Measurements from ENCODE around the gene TAL1.

Gene TAL1

DNA sequence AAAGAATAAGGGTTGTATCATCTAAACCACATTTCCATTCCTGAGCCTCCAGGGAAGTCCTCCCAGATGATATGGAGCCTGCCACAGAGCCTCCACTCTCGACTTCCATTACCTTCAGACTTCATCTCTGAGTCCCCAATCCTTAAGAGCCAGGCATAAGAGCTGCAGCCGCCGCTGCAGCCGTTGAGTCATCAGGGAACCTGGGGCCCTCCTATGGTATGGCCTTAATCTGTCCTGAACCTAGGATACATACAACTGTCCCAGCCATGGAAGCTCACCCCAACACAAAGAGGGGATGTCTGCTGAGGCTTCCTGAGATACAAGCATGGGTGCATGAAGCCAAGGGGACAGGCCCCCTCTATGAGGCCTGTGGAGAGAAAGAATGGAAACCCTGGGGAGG lies 16.3 kb downstream of the TAL1 start:
- TF ChIP-seq, protein P1, sequence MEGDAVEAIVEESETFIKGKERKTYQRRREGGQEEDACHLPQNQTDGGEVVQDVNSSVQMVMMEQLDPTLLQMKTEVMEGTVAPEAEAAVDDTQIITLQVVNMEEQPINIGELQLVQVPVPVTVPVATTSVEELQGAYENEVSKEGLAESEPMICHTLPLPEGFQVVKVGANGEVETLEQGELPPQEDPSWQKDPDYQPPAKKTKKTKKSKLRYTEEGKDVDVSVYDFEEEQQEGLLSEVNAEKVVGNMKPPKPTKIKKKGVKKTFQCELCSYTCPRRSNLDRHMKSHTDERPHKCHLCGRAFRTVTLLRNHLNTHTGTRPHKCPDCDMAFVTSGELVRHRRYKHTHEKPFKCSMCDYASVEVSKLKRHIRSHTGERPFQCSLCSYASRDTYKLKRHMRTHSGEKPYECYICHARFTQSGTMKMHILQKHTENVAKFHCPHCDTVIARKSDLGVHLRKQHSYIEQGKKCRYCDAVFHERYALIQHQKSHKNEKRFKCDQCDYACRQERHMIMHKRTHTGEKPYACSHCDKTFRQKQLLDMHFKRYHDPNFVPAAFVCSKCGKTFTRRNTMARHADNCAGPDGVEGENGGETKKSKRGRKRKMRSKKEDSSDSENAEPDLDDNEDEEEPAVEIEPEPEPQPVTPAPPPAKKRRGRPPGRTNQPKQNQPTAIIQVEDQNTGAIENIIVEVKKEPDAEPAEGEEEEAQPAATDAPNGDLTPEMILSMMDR (IDR thresholded peaks at IDR 0.05; ENCODE audit: low read depth, low read length) = no peak
- DNase-seq (ENCODE audit: extremely low read depth, low read depth) = no peak

DNA sequence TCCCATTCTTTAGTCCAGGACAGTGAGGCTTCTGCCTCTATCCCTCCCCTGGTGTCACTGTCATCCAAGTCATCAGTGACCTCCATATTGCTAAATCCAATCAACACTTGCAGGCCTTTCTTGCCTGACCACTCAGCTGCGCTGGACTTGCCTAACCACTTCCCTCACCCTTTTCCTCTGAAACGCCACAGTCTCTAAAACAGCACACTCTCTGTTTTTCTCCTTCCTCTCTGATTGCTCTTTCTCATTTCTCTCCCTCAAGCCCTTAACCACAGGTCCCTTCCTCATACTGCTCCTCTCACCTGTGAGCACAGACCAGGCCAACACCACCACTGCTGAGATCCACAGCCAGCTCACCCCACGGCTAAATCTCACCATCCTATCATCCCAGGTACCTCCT lies 17.5 kb downstream of the TAL1 start:
- DNase-seq (ENCODE audit: extremely low read depth, low read depth) = no peak
- TF ChIP-seq, protein P1 (IDR thresholded peaks at IDR 0.05; ENCODE audit: low read depth, low read length) = no peak

DNA sequence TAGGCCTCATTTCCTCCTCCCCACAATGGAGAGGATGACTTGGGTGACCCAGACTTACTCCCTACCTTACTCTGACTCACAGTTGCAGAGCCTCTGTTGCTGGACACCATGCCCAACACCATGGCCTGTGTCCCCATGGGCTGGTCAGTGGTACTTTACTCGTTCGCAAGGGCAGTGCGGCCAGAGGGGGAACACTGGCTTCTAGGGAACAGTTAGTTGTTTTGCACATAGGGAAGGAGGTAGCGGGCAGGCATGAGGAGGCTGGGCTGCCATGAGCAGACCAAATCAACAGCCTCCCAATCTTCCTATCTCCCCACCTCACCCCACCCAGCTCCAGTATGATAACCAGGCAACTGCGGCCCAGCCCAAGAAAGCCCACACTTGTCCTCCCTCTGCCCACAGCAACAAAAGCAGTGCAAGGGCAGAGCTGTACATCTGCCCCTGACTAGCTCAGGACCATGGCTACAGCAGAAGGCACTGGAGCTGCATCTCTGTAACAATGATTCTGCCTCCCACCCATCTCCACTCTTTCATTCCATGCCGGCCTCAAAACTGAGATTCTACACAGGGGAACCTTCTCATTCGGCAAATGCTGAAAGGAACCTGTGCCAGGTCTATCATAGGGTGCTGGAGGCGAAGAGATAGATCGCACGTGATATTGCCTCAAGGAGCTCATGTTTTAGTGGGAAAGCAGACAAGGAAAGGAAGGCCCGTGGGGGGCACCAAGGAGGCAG lies 18.6 kb downstream of the TAL1 start:
- no peak for DNase-seq (ENCODE audit: extremely low read depth, low read depth)
- TF ChIP-seq, protein P1 (IDR thresholded peaks at IDR 0.05; ENCODE audit: low read depth, low read length) = no peak

DNA sequence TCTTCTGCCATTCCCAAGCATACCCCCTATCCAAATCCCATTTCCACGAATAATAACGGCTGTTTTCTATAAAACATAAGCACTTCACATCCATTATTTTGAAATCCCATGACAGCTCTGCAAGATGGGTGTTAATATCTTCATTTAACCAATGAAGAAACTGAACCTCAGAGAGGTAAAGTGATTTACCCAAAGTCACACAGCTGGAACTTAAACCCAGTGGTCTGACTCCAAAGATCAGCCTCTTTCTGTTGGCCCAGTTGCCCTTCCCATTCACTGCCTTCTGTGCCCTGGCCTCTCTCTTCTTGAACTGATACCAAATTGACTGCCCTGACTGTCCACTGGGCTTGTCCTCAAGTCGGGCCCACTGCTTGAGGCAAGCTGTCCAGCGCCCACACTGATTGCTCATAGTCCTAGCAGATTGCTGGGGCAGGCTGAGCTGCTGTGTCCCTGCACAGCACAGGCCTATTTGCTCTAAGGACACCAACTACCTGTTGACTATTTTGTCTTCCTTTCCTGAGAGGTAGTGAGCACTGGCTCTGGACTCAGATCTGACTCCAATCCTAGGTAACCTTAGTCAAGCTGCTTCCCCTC lies 19.3 kb downstream of the TAL1 start:
- no peak for DNase-seq (ENCODE audit: extremely low read depth, low read depth)
- TF ChIP-seq, protein P1 (IDR thresholded peaks at IDR 0.05; ENCODE audit: low read depth, low read length) = no peak

DNA sequence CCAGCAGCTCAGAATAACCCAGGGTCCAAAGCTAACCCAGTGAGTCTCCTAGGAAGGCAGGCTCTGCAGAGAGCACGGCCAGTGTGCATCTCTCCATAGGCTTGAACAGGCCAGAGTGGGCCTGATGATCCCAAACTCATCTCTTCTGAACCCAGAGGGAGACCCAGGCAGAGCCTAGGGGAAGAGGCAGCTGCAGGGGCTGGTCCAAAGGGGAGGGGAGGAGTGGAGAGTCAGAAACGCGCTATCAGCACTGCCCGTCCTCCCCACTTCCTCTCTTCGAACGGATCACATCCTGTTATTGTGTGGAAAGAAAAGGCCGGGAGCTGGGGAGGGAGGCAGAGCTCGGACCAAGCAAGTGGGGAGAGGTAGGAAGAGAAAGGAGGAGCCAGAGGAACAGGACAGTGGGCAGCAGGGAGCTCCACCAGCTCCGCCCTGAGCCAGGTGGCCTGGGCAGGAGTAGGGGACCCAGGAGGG lies 20.2 kb downstream of the TAL1 start:
- no peak for DNase-seq (ENCODE audit: extremely low read depth, low read depth)
- TF ChIP-seq, protein P1 (IDR thresholded peaks at IDR 0.05; ENCODE audit: low read depth, low read length) = no peak

DNA sequence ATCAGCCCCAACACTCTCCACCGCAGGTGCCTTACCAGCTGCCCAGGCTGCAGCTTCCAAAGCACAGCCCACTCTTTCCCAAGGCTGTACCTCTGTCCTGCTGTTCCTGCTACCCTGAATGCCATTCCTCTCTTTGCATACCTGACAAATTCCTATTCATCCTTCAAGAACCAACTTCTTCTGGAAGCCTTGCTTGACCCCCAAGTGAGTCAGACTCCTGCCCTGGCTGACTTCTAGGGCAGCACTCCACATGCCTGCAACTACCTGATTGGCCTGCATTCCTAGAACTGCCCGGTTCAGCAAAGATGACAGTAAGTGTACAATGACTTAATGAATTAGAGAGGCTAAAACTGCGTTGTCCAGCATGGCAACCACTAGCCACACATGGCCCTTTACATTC lies 21.4 kb downstream of the TAL1 start:
- DNase-seq (ENCODE audit: extremely low read depth, low read depth) = no peak
- TF ChIP-seq, protein P1 (IDR thresholded peaks at IDR 0.05; ENCODE audit: low read depth, low read length) = no peak

DNA sequence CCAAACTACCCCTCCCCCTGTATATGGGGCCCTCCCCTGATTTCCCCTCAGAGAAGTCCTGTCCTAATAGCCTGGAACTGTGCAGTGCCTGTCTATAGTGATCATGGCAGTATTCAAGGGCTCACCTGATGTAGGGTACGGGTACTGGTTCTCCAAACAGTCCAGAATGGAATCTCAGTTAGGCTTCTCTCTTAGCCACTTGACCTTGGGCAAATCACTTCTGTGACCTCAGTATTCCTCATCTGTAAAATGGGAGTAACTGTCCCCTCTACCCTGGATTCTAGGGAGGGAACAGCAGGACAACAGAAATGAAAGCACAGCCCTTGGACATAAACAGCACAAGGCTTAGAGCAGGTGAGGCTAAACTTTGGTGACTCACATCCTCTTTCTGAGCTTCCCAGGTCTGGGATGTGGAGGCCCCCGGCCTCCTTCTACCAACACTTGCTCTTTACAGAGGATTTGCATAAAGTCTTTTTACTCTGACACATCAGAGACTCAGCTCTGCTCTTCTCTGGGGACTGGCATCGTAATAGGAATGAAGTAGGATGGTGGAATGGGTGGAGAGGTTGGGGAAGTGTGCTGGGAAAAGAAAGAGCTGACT lies 22.2 kb downstream of the TAL1 start:
- no peak for DNase-seq (ENCODE audit: extremely low read depth, low read depth)
- TF ChIP-seq, protein P1 (IDR thresholded peaks at IDR 0.05; ENCODE audit: low read depth, low read length) = no peak

All from AG09319 (cell line).